ENCODE measurements around the gene ZNF664.

Gene ZNF664

DNA sequence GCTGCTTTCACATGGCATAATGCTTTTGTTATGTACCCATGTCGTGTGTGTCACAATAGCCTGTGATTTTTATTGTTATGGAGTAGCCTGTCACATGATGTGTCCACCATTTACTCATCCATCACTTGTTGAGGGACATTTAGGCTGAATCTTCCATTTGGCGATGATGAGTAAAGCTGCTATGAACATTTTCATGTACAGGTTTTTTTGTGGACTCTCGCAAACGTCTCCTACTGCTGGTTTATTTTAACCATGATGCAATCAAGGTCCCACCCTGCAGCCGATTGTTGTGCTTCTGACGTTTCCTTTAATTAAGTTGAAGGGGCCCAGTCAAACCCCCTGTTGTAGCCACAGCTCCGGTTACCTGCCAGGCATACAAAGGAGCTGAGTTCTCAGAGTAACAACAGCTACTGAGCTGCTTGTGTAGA is 63.2 kb downstream of the ZNF664 start:
- no peak for DNase-seq

DNA sequence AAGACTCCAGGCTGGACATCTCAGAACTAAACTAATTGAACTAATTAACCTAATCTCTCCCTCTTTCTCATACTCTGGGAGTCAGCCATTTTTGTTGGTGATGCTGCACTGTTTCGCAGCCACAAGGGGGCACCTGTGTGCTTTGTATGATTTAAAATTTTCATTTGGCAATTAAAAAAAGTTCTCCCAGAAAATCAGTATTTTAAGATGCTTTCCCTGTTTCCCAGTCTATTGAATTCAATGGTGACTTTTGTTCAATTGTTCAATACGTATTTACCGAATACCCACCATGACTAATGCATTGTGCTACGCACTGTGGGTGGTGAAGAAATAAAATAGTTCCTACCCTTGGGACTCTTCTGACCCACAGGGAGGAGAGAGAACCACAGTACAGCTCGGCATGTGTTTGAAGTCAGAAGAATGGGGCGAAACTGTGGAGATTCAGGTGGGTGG is 63.7 kb downstream of the ZNF664 start:
- DNase-seq = peak in 5 of 6 experiments; percentile 2 to 60 (median 24)

DNA sequence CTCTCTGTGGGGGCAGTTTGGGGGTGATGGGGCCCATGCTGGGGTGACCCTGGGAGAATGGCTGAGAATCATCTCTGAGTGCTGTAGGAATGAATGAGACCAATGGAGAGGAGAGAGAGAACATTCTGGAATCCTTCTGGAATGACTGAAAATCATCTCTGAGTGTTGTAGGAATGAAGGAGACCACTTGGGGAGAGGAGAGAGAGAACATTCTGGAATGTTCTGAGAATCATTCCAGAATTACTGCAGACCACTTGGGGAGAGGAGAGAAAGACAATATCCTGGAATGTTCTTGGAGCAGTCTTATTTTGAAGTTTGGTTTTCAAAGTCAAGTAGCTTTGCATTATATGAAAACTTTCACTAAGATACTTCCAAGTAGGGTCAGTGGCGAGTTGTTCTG is 64.3 kb downstream of the ZNF664 start:
- DNase-seq = no peak

DNA sequence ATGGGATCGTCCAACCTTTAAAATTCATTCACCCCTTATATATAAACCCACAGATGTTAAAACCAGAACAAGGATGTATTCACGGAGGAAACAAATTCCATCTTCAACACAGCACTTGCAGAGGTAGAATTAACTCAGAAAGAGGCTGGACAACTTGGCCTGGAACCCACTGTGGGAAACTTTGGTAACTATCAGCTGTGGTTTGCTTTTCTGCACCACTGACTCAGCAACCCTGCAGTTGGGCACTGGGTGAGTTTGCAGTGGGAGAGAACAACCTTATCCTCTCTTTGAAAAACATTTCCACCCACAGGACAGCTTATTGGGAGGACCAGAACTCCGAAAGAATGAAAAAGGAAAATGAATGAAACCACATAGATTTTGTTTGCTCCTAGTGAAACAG is 66.3 kb downstream of the ZNF664 start:
- no peak for DNase-seq

DNA sequence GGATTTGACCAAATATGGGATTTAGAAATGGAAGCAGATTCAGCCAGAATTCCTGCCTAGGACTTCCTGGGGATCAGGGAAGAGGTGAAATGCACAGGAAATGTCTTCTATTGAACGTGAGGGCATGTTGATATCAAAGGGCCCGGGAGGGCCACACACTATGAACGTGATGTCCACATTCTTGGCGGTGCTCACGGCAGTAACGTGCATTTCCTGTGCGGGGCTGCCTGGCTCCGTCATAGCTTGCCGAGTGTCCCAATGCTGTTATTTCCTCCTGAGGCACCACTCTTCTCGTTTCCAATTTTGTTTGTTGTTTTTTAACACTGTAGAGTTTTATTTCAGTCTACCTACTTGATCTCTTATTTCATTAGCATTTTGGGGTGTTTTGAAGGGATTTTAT is 67.3 kb downstream of the ZNF664 start:
- DNase-seq = no peak

DNA sequence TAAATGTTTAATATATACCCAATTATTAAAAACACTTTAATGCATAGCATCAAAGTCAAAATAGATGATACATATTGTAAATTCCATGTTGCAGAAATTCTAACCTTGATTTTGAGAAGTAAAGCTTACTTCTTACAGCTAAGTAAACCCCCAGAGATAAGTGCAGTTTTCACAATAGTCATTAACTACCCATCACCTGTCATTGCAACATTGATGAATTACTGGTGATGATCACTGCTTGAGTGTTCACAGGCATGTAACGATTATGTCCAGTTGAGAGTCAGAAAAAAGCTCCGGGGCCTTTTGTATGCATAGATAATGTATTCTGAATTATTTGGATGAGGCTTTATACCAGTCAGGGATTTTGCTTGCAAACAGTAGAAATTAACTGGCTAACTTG is 67.7 kb downstream of the ZNF664 start:
- DNase-seq = no peak

DNA sequence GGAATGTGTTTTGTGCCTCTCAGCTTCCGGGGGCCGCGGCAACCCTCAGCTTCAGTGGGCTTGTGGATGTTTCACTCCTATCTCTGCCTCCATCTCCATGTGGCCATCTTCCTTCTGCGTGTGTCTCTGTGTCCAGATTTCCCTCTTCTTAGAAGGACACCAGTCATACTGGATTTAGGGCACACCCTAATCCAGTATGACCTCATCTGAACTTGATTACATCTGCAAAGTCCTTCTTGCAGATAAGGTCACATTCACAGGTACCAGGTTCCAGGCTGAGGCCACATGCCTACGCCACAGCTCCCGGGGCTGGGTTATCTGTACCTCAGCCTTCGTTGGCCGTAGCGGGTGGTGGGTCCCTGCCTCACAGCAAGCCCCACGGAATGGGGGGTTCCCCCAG is 68.9 kb downstream of the ZNF664 start:
- DNase-seq = no peak

DNA sequence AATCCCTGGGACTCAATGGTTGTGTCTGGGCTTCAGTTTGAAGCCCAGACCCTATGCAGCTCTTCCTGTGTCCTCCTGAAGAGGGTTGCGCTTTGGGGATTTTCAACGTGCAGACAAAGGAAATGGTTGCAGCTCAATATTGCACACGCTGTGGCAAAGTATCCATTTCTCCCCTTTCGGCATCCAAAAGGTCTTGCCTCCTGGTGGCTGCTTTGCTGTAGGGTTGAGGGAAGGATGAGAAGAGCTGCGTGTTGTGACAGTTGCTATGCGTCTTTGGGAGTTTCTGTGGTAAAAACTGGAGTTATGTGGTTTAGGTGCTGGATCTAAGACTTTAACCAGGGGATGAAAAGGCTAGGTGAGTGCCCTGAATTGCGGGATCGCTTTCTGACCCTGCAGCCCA is 71.0 kb downstream of the ZNF664 start:
- DNase-seq = no peak

DNA sequence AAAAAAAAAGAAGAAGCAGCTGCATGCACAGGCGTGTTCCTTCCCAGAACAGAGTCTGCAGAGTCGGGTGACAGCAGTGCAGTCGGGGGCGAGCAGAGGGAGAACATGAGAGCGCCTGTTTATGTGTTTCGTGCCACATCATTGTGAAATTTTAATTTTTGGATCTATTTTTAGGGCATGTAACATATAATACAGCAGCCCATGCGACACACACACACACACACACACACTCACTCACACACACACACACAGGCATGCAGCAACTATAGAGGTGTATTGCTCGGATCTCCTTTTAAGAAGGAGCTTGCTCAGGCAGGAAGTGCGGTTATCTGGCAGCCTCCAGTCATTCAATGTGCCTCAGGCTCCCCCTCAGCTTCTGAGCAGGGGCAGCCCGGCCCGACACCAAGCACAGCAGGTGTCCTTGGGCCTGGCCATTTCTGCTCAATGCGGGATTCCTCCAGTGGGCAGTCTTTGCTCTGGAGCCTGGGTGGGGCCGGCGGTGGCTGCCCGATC is 71.8 kb downstream of the ZNF664 start:
- peak in 3 of 6 experiments; percentile 24 to 43 (median 32) for DNase-seq

DNA sequence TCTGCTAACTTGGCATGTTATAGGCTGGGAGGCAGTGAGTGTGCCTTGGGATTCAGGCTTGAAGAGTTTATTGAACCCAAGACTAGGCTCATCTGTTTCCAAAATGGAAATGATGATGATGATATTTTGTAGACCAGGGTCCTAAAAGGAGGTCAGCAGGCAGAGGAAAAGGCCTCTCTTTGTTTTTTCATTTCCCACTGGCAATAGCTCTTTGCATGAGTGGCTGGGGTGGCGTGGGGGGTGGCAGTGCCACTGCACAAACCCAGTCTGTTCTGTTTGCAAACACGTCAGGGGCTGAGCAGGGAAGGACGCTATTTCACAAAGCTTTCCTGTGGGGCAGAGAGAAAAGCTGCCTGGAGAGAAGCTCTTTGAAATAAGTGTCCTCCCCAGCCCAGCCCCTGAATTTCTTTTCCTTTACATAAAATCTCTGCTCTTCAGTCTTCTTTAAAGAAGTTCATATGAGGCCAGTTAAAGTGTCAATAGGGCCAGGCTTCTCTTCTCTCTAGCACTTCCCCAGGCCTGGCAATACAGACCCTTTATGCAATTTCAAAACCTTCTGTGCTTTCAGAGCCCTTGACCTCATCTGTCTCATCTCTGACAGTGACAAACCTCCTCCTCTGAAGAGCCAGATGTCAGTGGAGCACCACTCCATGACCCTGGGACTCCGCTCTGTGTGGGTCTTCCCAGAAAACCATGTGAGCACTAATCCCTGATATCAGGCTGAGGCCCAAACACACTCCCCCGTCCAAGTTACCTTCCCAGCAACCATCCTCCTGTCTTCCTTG is 72.8 kb downstream of the ZNF664 start:
- DNase-seq = no peak

DNA sequence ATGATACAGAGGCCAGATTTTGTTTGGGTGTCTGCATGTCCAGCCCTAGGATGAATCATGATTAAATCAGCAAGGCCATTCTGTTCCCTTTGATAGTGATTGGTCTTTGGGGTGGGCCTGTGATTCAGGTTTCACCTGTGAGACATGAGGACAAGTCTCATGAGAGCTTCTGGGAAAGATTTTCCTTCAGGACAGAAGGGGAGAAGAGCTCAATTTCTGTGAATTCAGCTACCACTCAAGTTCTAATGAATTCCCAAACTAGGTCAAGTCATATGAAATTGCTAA is 73.4 kb downstream of the ZNF664 start:
- no peak for DNase-seq

DNA sequence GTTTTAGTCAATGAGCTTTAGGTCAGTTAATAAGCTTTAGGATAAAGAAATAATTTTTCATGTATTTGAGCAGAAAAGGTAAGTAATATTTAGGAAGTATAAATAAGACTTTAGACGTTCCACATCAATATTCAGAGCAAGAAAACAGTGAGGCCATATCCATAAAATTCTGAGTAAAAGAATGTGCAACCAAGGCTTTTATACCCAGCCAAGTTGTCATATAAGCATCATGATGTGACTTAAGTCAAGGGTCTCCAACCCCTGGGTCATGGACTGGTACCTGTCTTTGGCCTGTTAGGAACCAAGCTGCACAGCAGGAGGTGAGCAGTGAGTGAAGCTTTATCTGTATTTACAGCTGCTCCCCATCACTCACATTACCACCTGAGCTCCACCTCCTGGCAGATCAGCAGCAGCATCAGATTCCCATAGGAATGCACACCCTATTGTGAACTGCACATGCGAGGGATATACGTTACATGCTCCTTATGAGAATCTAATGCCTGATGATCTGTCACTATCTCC is 74.1 kb downstream of the ZNF664 start:
- no peak for DNase-seq

DNA sequence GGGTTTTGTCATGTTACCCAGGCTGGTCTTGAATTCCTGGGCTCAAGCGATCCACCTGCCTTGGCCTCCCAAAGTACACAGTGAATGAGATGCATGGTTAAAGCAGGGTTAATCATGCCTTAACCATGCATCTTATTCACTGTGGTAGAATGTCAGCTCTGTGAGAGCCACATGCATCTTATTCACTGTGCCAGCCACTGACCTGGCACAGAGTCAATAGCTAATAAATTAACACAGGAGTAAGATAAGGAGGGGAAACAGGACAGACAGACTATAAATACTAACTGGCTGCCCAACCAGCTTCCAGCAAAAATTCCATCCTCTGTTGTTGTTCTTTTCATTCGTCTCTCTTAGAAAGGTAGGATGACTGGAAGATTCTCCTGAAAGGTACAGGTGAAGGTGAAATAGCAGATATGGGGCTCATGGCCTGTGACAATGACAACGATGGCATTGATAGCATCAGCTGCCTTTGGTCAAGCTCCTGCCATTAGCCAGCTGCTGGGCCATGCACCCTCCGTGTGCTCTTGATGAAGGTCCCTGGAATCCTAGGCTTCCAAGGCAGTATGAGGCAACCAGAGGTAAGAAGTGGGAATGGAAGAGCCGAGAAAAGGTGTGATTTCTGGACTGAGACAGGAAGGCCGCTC is 76.6 kb downstream of the ZNF664 start:
- no peak for DNase-seq

DNA sequence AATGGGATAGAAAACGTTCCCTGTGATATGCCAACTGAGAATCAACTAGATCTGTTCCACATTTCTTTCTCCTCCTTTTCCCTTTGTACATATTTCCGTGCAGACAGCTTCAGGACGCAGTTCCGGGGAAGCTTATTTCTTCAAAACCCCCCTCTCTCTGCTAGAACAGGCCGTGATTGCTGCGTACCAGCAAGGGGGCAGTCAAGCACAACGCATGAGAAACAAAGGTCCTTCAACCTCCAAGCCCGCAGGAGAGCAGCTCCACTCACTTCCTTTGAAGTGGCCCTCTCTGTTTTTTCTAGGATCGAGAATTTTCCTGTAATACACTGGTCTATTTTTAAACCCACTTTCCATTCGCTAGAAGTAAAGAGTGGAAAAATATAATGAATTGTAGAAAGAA is 80.8 kb downstream of the ZNF664 start:
- no peak for DNase-seq

DNA sequence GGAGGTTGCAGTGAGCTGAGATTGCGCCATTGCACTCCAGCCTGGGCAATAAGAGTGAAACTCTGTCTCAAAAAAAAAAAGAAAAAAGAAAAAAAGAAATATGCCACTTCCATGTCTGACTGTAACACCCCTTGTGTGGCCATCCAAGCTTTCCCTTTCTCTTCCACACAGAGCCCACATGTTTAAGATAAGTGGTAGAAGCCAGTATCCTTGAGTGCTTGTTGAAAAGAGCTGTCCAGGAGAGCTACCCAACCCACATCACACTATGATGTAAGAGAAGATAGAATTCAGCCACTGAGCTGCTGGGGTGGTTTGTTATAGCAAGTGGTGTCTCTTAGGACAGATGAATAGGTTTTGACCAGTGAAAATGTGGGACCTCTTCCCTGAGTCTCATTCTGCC is 82.1 kb downstream of the ZNF664 start:
- no peak for DNase-seq

DNA sequence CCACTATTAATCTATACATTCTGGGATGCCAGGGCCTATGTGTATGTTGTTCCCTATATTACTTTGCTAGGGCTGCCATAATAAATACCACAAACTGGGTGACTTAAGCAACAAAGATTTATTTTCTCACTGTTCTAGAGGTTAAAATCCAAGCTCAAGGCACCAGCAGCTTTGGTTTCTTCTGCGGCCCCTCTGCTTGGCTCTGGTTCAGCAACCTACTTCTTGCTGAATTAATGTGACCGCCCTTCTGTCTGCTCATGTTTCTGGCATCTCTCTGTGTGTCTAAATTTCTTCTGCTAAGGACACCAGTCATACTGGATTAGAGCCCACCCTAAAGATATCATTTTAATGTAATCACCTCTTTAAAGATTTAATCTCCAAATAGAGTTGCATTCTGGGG is 84.7 kb downstream of the ZNF664 start:
- no peak for DNase-seq

DNA sequence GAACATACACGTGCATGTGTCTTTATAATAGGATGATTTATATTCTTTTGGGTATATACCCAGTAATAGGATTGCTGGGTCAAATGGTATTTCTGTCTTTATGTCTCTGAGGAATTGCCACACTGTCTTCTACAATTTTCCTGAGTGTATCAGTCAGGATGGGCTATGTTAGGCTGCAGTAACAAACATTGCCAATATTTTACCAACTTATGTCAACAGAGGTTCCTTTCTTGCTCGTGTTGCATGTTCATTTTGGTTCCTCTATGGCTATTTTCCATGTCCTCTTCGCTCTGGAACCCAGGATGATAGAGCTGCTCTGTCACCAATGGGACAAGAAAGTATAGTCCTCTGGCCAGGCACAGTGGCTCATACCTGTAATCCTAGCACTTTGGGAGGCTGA is 86.7 kb downstream of the ZNF664 start:
- no peak for DNase-seq
